ENCODE measurements around the gene MCAT.
A peak's percentile ranks its signal among the peaks of the same experiment; 100 is the strongest.

The MCAT gene
- 5.8 reads per million, percentile 22 among the genes with 10 or more reads in this experiment for total RNA-seq

- peak; percentile 69 for DNase-seq
These were observed at the start of gene MCAT for GRCh38 chr22:43142880-43143562. Gene MCAT (minus strand): TSS chr22:43143398. CDS start chr22:43143348, 50 bp downstream.

DNA sequence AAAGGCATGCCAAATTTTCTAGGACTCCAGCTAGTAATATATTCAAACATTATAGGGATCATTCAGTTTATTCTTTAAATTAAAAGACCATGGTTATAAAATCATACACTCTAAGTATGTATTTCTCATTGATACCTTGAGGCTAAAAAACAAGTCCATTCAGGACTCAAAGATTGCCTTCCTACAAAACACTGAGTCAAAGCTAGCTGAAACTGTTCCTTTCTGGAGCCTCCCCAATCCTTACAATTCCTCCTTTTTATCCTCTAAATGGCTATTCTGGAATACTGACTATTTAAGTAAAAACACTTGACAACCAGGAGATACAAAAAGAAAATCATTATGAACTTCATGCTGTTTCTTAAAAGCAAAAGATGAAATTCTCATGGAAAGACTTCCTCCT is 48.6 kb upstream of the MCAT start:
- DNase-seq: no peak

GRCh38 chr22:43188829-43189545 is 45.8 kb upstream of the MCAT start:
- DNase-seq: no peak

DNA sequence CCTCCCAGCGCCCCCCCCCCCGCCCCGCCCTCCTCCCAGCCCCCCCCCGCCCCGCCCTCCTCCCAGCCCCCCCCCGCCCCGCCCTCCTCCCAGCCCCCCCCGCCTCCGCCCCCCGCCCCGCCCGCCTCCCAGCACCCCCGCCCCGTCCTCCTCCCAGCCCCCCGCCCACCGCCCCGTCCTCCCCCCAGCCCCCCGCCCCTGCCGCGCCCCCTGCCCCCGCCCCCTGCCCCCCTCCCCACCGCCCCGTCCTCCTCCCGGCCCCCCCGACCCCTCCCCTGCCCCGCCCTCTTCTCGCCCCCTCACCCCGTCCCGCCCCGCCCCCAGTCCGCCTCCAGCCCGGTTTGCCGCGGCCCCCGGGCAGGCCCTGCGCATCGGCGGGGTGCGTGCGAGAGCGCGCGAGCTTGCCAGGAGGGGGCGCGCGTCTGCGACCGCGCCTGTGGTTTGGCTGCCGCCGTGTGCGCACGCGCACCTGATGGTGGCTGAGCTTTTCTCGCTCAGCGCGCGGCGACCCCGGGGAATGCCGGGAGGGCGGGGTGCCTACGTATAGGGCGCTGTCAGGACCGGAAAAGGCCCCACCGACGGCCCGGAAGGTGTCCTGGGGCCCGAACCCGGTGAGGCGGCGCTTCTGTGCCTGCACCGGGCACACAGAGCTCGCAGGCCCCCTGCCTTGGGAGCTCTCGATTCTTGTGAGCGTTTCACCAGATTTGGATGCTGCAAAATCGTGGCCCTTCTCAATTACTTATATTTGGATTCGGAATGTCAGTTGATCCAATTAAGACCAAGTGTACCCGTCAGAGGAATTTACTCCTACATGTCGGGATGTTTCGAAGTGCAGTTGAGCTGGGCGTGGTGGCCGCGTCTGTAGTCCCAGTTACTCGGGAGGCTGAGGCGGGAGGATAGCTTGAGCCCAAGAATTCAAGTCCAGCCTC is 44.2 kb upstream of the MCAT start:
- DNase-seq: peak; percentile 92

- peak; percentile 39 for DNase-seq
These were observed 43.3 kb upstream of the MCAT start, which contains the start of gene TTLL12 for GRCh38 chr22:43186272-43187170. Gene TTLL12 (minus strand): TSS chr22:43187134. CDS start chr22:43187069, 65 bp downstream.

- DNase-seq: no peak
These were observed 42.7 kb upstream of the MCAT start for GRCh38 chr22:43185860-43186261.

DNA sequence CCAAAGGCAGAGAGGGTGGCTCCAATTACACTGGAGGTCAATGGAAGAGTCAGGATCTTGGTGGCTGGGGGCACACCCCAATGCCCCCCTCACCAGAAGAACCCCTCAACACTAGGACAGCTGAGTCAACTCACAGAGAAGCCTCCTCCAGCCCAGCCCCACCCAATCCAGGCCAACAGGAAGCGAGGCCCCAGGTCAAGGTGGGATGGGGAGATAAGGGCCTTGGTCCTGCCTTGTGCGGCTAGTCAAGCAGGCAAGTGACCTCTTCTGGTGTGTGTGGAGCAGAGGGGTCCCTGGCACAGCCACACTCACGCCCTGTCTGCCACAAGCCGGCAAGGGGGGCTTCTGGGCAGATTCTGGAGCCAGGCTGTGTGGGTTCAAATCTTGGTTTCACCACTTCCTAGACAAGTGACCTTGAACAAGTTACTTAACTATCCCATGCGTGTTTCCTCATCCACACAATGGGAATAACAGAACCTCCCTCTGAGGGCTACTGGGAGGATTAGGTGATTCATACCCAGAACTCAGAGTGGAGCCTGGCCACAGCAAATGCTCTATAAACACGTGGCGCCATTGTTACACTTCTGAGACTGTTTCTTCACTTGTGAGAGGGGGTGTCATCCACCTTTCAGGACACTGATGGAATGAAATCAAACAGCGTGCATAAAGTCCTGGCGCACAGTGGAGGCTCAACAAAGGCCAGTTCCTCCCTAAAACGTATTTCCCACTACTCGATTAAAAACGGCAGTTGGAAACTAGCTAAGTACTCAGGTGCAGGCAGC is 40.5 kb upstream of the MCAT start:
- no peak for DNase-seq

GRCh38 chr22:43182726-43183125 is 39.5 kb upstream of the MCAT start:
- DNase-seq: no peak

GRCh38 chr22:43182118-43182517 is 38.9 kb upstream of the MCAT start:
- no peak for DNase-seq

DNA sequence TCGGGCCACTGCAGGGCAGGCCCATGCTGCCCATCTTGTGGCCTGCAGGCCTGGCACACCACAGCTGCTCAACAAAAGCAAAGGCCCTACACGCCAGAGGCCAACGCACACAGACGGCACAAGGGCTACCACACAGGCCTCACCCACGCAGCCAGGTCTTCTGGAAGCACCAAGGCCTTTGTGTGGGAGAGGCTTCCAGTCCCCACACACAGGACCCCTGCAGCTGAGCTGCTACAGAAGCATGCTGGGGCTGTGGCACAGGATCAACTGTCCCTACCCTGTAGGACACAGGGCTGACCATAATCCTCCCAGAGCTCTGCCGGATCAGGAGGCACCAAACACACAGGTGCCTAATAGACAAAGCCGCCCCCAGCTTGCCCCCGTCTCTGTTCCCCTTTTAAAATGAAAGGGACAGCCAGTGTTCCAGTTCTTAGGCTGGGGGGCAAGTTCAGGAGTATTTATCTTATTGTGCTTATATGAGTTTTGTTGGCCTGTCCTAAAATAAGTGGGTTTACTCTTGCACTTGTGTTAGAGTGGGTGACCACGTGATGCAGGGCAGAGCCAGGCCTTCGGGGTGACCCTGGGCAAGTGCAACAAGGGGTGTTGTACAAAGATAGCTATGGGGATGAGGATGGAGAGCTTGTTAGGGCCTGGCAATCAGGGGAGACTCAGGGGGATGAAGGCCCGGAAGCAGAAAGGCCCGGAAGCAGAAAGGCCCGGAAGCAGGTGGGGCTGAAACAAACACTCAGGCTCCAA is 38.3 kb upstream of the MCAT start:
- no peak for DNase-seq

GRCh38 chr22:43180670-43181069 is 37.5 kb upstream of the MCAT start:
- DNase-seq: no peak

- DNase-seq: no peak
These were observed 36.7 kb upstream of the MCAT start for GRCh38 chr22:43179911-43180195.

- no peak for DNase-seq
These were observed 36.1 kb upstream of the MCAT start for GRCh38 chr22:43179146-43179910.

DNA sequence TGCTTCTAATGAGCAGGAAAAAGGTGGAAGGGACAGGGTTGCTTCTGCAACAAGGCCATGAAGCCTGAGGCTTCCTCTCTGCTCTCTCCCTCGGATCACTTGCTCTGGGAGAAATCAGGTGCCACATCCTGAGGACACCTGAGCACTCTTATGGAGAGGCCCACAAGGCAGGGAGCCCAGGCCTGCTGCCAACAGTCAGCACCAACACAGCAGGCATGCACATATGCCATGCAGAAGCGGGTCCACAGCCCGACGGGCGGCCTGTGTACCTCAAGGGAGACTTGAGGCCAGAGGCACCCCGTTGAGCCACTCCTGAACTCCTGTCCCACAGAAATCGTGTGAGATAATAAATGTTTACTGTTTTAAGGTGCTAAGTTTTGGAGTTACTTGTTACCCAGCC is 34.3 kb upstream of the MCAT start:
- DNase-seq: no peak

DNA sequence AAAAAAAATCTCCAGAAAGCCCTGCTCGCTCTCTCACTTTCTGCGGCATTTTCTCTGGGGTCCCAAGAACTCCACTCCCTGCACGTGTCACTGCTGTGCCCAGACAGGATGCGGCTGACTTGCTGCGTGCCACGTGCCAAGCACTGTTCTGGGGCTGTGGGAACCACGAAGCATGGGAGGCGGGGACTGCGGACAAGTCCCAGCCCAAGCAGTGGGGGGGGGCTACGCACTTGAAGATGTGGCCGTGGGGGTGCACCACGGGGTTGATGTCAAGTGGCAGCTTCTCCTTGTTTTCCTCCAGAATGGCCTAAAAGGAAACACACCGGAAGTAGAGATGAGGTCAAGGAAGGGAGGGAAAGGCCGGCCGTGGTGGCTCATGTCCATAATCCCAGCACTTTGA is 32.9 kb upstream of the MCAT start:
- DNase-seq: no peak

DNA sequence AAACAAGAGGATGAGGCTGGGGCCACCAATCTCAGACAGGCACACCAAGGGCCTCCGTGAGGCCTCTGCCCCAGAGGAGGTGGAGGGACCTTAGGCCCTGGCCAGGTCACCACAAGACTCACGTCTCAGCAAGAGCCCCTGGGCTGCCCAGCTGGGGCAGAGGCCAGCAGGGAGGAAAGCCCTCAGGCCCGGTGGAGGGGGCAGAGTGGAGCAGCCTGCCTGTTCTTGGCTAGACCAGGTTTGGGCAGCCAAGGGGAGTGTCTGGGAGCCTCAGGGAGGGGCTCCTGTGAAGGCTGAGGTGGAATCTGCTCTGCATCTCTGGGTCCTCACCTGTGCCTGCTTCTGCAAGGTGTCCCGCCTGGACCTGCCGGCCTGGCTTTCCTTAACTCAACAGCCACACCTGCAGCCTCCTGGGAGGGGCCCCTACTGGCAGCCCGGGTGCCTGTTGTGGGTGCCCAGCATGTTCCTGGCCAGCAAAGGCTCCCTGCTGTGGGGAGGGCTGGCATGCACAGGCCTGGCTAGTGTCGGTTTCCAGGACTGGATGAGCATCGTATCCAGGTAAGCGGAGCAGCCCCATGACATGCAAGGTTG is 31.8 kb upstream of the MCAT start:
- no peak for DNase-seq

GRCh38 chr22:43173976-43174720 is 30.9 kb upstream of the MCAT start:
- DNase-seq: no peak

GRCh38 chr22:43173566-43173965 is 30.4 kb upstream of the MCAT start:
- no peak for DNase-seq

DNA sequence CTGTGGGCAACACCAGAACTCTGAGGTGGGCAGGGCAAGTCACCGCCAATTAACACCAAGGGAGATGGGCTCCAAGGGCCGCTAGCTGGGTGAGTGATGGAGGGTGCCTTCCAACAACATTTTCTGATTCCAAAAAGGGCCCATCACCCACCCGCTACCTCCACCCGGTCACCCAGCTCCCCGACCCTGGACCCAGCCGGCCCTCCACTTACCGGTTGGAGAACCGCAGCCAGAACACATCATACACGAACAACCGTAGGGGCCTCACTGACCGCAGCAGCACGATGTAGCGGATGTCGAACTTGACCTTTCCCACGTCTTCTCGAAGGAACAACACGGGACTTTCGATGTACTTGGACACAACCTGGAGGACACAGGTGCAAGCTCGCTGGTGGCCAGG is 29.0 kb upstream of the MCAT start:
- no peak for DNase-seq
